Measurements from ENCODE around the gene SUGP1. TPM values are rescaled to one million over a fixed set of nuclear protein-coding genes. Genes with fewer than 3 reads are reported as not detected.
"Not testable (repeated sequence)": the region's sequence is repeated elsewhere in the genome, so short reads cannot be mapped to it uniquely, and the experiment has no call there.

Gene SUGP1
- polyA plus RNA-seq, 1 donor from 2014 or later = 82.0 TPM

DNA sequence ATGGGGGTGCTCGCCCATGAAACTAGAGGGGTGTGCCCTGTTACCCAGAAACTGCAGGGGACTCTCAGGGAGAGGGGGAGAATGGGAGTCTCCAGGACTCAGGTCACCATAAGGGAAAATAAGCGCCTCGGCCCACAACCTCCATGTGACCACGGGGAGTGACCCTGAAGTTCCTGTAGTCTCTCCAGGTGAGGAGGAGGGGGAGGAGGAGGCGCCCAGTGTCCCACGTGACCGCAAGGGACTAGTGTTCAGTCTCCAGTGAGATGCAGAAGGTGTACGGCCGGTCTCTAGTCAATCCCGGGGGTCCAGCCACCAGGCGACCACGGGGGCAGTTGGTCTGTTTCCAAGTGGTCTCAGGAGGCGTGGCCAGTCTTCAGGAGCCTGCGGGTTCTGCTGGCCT is 63.2 kb downstream of the SUGP1 start:
- H3K27ac ChIP-seq (ENCODE audit: low read length) = no peak overlapping the region
- H3K79me2 ChIP-seq (replicated peaks; ENCODE audit: insufficient read depth, low read length) = no peaks in the 10 kb centered on the region
- H3K9me3 ChIP-seq (ENCODE audit: low read length) = no peaks in the 10 kb centered on the region
- H3K27me3 ChIP-seq (ENCODE audit: insufficient read depth, low read depth, low read length) = peaks cover 8% of the 10 kb centered on the region
- H3K9me2 ChIP-seq (ENCODE audit: insufficient read depth, low read length) = no peaks in the 10 kb centered on the region
- no peaks in the 10 kb centered on the region for H3F3A ChIP-seq (ENCODE audit: insufficient read depth, low read length, poor library complexity, severe bottlenecking)
- no peaks in the 10 kb centered on the region for H3K36me3 ChIP-seq (ENCODE audit: insufficient read depth, low read length)
- H4K20me1 ChIP-seq (ENCODE audit: insufficient read depth) = no peaks in the 10 kb centered on the region
- no peak overlapping the region for H3K4me2 ChIP-seq (ENCODE audit: low read length)
- no peak overlapping the region for H3K9ac ChIP-seq (ENCODE audit: low read length)
- TF ChIP-seq POLR2AphosphoS5 (IDR thresholded peaks at IDR 0.05) = no peak
- no peak for TF ChIP-seq EP300 (conservative IDR thresholded peaks at IDR 0.05; ENCODE audit: poor library complexity, severe bottlenecking)
- no peak for TF ChIP-seq MXI1 (conservative IDR thresholded peaks at IDR 0.05; ENCODE audit: poor library complexity, severe bottlenecking)
- no peak for TF ChIP-seq EZH2 (IDR thresholded peaks at IDR 0.05; ENCODE audit: borderline replicate concordance, insufficient read depth, low read length, poor library complexity, severe bottlenecking)
- TF ChIP-seq TAF1 (IDR thresholded peaks at IDR 0.05; ENCODE audit: low read depth) = no peak
- H3K4me3 ChIP-seq (ENCODE audit: low read length) = peak overlapping the region; percentile 39
- no peak overlapping the region for H2AFZ ChIP-seq (ENCODE audit: low read depth, low read length)

- Histone ChIP-seq H3K9me2 (ENCODE audit: insufficient read depth, low read length) (no peaks in the 10 kb centered on the region), H3F3A (ENCODE audit: insufficient read depth, low read length, poor library complexity, severe bottlenecking) (no peaks in the 10 kb centered on the region), H4K20me1 (ENCODE audit: insufficient read depth) (no peaks in the 10 kb centered on the region), H3K4me3 (ENCODE audit: low read length) (peak overlapping the region; percentile 39), H3K79me2 (replicated peaks; ENCODE audit: insufficient read depth, low read length) (no peaks in the 10 kb centered on the region), H2AFZ (ENCODE audit: low read depth, low read length) (no peak overlapping the region), H3K27me3 (ENCODE audit: insufficient read depth, low read depth, low read length) (no peaks in the 10 kb centered on the region), H3K9me3 (ENCODE audit: low read length) (no peaks in the 10 kb centered on the region), H3K27ac (ENCODE audit: low read length) (peak overlapping the region; percentile 46), H3K9ac (ENCODE audit: low read length) (no peak overlapping the region), H3K36me3 (ENCODE audit: insufficient read depth, low read length) (peaks cover 4% of the 10 kb centered on the region), H3K4me2 (ENCODE audit: low read length) (peak overlapping the region; percentile 3)
- peak; percentile 34 for TF ChIP-seq MXI1 (conservative IDR thresholded peaks at IDR 0.05; ENCODE audit: poor library complexity, severe bottlenecking)
- TF ChIP-seq RAD21 (conservative IDR thresholded peaks at IDR 0.05) = no peak
- TF ChIP-seq EP300 (conservative IDR thresholded peaks at IDR 0.05; ENCODE audit: poor library complexity, severe bottlenecking) = peak; percentile 36
- no peak for TF ChIP-seq SMC3 (conservative IDR thresholded peaks at IDR 0.05; ENCODE audit: poor library complexity)
Measured at GRCh38 chr19:19256072-19256969, 64.0 kb downstream of the SUGP1 start.

DNA sequence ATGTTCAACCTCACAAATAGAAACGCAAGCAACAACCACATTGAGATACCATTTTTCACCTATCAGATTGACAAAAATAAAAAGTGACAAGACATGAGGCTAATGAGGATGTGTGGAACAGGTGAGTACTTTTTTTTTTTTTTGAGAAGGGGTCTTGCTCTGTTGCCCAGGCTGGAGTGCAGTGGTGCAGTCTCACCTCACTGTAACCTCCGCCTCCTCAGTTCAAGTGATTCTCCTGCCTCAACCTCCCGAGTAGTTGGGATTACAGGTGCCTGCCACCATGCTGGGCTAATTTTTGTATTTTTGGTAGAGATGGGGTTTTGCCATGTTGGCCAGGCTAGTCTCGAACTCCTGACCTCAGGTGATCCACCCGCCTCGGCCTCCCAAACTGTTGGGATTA is 66.9 kb downstream of the SUGP1 start:
- H3K27me3 ChIP-seq (ENCODE audit: insufficient read depth, low read depth, low read length) = not testable (repeated sequence)

GRCh38 chr19:19250196-19250801 is 70.0 kb downstream of the SUGP1 start:
- Histone ChIP-seq H4K20me1 (ENCODE audit: insufficient read depth) (no peaks in the 10 kb centered on the region), H3K9ac (ENCODE audit: low read length) (no peak overlapping the region), H3K9me2 (ENCODE audit: insufficient read depth, low read length) (no peaks in the 10 kb centered on the region), H3K27me3 (ENCODE audit: insufficient read depth, low read depth, low read length) (no peaks in the 10 kb centered on the region), H3K9me3 (ENCODE audit: low read length) (no peaks in the 10 kb centered on the region), H3K4me2 (ENCODE audit: low read length) (no peak overlapping the region), H2AFZ (ENCODE audit: low read depth, low read length) (no peak overlapping the region), H3K27ac (ENCODE audit: low read length) (no peak overlapping the region), H3F3A (ENCODE audit: insufficient read depth, low read length, poor library complexity, severe bottlenecking) (no peaks in the 10 kb centered on the region), H3K79me2 (replicated peaks; ENCODE audit: insufficient read depth, low read length) (no peaks in the 10 kb centered on the region), H3K36me3 (ENCODE audit: insufficient read depth, low read length) (peaks cover 10% of the 10 kb centered on the region), H3K4me3 (ENCODE audit: low read length) (no peak overlapping the region)
- TF ChIP-seq RAD21 (conservative IDR thresholded peaks at IDR 0.05) (no peak), CTCF (IDR thresholded peaks at IDR 0.05; ENCODE audit: poor library complexity, severe bottlenecking) (no peak), POLR2AphosphoS5 (IDR thresholded peaks at IDR 0.05) (no peak), TAF1 (IDR thresholded peaks at IDR 0.05; ENCODE audit: low read depth) (no peak), EP300 (conservative IDR thresholded peaks at IDR 0.05; ENCODE audit: poor library complexity, severe bottlenecking) (no peak), SMC3 (conservative IDR thresholded peaks at IDR 0.05; ENCODE audit: poor library complexity) (no peak), MXI1 (conservative IDR thresholded peaks at IDR 0.05; ENCODE audit: poor library complexity, severe bottlenecking) (no peak)
- TF ChIP-seq, protein P1, sequence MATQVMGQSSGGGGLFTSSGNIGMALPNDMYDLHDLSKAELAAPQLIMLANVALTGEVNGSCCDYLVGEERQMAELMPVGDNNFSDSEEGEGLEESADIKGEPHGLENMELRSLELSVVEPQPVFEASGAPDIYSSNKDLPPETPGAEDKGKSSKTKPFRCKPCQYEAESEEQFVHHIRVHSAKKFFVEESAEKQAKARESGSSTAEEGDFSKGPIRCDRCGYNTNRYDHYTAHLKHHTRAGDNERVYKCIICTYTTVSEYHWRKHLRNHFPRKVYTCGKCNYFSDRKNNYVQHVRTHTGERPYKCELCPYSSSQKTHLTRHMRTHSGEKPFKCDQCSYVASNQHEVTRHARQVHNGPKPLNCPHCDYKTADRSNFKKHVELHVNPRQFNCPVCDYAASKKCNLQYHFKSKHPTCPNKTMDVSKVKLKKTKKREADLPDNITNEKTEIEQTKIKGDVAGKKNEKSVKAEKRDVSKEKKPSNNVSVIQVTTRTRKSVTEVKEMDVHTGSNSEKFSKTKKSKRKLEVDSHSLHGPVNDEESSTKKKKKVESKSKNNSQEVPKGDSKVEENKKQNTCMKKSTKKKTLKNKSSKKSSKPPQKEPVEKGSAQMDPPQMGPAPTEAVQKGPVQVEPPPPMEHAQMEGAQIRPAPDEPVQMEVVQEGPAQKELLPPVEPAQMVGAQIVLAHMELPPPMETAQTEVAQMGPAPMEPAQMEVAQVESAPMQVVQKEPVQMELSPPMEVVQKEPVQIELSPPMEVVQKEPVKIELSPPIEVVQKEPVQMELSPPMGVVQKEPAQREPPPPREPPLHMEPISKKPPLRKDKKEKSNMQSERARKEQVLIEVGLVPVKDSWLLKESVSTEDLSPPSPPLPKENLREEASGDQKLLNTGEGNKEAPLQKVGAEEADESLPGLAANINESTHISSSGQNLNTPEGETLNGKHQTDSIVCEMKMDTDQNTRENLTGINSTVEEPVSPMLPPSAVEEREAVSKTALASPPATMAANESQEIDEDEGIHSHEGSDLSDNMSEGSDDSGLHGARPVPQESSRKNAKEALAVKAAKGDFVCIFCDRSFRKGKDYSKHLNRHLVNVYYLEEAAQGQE (IDR thresholded peaks at IDR 0.05; ENCODE audit: borderline replicate concordance) = no peak

More for the DNA sequence above, 66.9 kb downstream of the SUGP1 start:
- H3K4me3 ChIP-seq (ENCODE audit: low read length); H4K20me1 ChIP-seq (ENCODE audit: insufficient read depth); H3K27ac ChIP-seq (ENCODE audit: low read length); H3K4me2 ChIP-seq (ENCODE audit: low read length); H3K9ac ChIP-seq (ENCODE audit: low read length); H3K79me2 ChIP-seq (replicated peaks; ENCODE audit: insufficient read depth, low read length); H3K9me3 ChIP-seq (ENCODE audit: low read length); H3K9me2 ChIP-seq (ENCODE audit: insufficient read depth, low read length); H2AFZ ChIP-seq (ENCODE audit: low read depth, low read length); H3F3A ChIP-seq (ENCODE audit: insufficient read depth, low read length, poor library complexity, severe bottlenecking): not testable (repeated sequence)
- H3K36me3 ChIP-seq (ENCODE audit: insufficient read depth, low read length) = peaks cover 10% of the 10 kb centered on the region

Measured in neural cell (in vitro differentiated cells).